Endothelial cell of umbilical vein (primary cell): ENCODE results near the gene AKAP6.

Experiments
- CTCF ChIP-seq, 2 donors: IDR thresholded peaks; 1 replicate in 1 of 2; 2 replicates in 1 of 2; pipeline ENCODE4 v1.5.1; 2011; ENCODE audit warnings: low read length in 2 of 2, mild to moderate bottlenecking in 2 of 2, moderate library complexity in 2 of 2, control low read depth in 1 of 2, inconsistent platforms in 1 of 2, low read depth in 1 of 2; ENCODE audit not compliant: insufficient read depth in 1 of 2; ENCODE audit errors: extremely low read depth in 1 of 2
- EZH2 ChIP-seq: IDR thresholded peaks from 2 replicates; pipeline ENCODE4 v1.6.1; 2012; ENCODE audit warnings: borderline replicate concordance, low read depth, mild to moderate bottlenecking, moderate library complexity, low read length, inconsistent platforms; ENCODE audit not compliant: severe bottlenecking
- GATA2 ChIP-seq: IDR thresholded peaks from 2 replicates; pipeline ENCODE4 v1.7.0; 2011; ENCODE audit warnings: low read depth, mild to moderate bottlenecking, moderate library complexity, mixed read lengths, low read length; ENCODE audit not compliant: insufficient read length, insufficient read depth
- MAX ChIP-seq: IDR thresholded peaks from 2 replicates; pipeline ENCODE4 v1.6.1; 2011; ENCODE audit not compliant: insufficient read depth, insufficient read length
- POLR2A ChIP-seq: IDR thresholded peaks from 2 replicates; pipeline ENCODE4 v1.6.1; 2012; ENCODE audit warnings: low read depth, mild to moderate bottlenecking, control low read depth, low read length
- POLR2AphosphoS5 ChIP-seq: IDR thresholded peaks from 2 replicates; pipeline ENCODE4 v1.6.1; 2012; ENCODE audit warnings: low read depth, mild to moderate bottlenecking, control low read depth, low read length, moderate library complexity; ENCODE audit not compliant: insufficient read depth

- no peak for TF ChIP-seq EZH2
- no peak for TF ChIP-seq GATA2
- no peak for TF ChIP-seq POLR2A
- TF ChIP-seq CTCF (IDR thresholded peaks at IDR 0.05; ENCODE audit: extremely low read depth in 1 of 2, insufficient read depth in 1 of 2, low read depth in 1 of 2, low read length in 2 of 2), result no peak
- no peak for TF ChIP-seq MAX
- TF ChIP-seq POLR2AphosphoS5, result no peak
Observed at GRCh38 chr14:32688941-32689340, 359.8 kb downstream of the AKAP6 start.
